K562 (cell line): Measurements from ENCODE around the gene IL17D. TPM values are rescaled to one million over a fixed set of nuclear protein-coding genes. Genes with fewer than 3 reads are reported as not detected.
A peak's percentile ranks its signal among the peaks of the same experiment; 100 is the strongest.

ENCODE experiments used
- ATAC-seq: fragments of 200-7000 bp; cut with Tn5 transposase; 3 replicates; pipeline ENCODE4 v1.9.1; 2020; ENCODE audit warnings: moderate library complexity
- BruUV-seq: library from RNA; stranded (reverse); fragments of 400-500 nt; replicated peaks from 2 replicates; lab custom pipeline; 2021; lab: Mats Ljungman, UMichigan
- CTCF ChIA-PET: fragments of 300-600 bp; formaldehyde crosslinking; extraction: SDS; loops from one replicate; lab custom pipeline; 2021; ENCODE audit warnings: low intra/inter-chr PET ratio; lab: Yijun Ruan, JAX
- POLR2A ChIA-PET: fragments of 300-600, 350-650 bp; sonication (Branson Sonifier 250); formaldehyde crosslinking; extraction: SDS; loops from one replicate; lab custom pipeline; 2021; ENCODE audit warnings: antibody characterized with exemption, inconsistent platforms; lab: Yijun Ruan, JAX
- DNase-seq, 4 experiments: peaks; one replicate each; pipeline versions ENCODE4 v3.0.0 to v3.0.0-alpha.2; 2011 to 2018; ENCODE audit warnings: low spot score in 3 of 4, mixed read lengths in 3 of 4; ENCODE audit errors: extremely low read depth in 1 of 4
- FAIRE-seq: peaks from 2 replicates; lab custom pipeline; 2011; peaks lifted over from hg19 to GRCh38; lab: Jason Lieb, UNC
- H2AFZ ChIP-seq: 2 replicates; pipeline ENCODE4 v1.6.0; 2011; ENCODE audit warnings: low read depth, low read length, control low read depth, inconsistent platforms
- H3K27ac ChIP-seq: fragments of 200-600 bp; 3 replicates; pipeline ENCODE4 v1.8.0; 2011; ENCODE audit warnings: low read depth, mild to moderate bottlenecking, control low read depth, inconsistent platforms, low read length, moderate library complexity, mixed read lengths; ENCODE audit errors: extremely low read depth
- H3K27me3 ChIP-seq, 2 experiments: fragments of 300-600 bp in 1 of 2; 2 replicates in 1 of 2; 3 replicates in 1 of 2; pipeline versions ENCODE4 v1.6.0 to v1.8.0; 2011; ENCODE audit warnings: inconsistent platforms in 2 of 2, low read length in 2 of 2, mild to moderate bottlenecking in 1 of 2, mixed read lengths in 1 of 2, moderate library complexity in 1 of 2; ENCODE audit not compliant: control insufficient read depth in 2 of 2, insufficient read depth in 2 of 2
- H3K36me3 ChIP-seq: fragments of 300-600 bp; 3 replicates; pipeline ENCODE4 v1.8.0; 2011; ENCODE audit warnings: mild to moderate bottlenecking, low read length, inconsistent platforms; ENCODE audit not compliant: control insufficient read depth, insufficient read depth
- H3K4me1 ChIP-seq, 2 experiments: fragments of 200-600 bp in 1 of 2; replicated peaks in 1 of 2; 2 replicates in 1 of 2; 3 replicates in 1 of 2; pipeline versions ENCODE4 v1.5.1 to v1.8.0; 2011; ENCODE audit warnings: inconsistent platforms in 2 of 2, low read length in 2 of 2, mild to moderate bottlenecking in 1 of 2, mixed read lengths in 1 of 2, moderate library complexity in 1 of 2; ENCODE audit not compliant: control insufficient read depth in 2 of 2, insufficient read depth in 2 of 2
- H3K4me2 ChIP-seq: 2 replicates; pipeline ENCODE4 v1.6.1; 2011; ENCODE audit warnings: low read length, control low read depth, inconsistent platforms, mixed read lengths; ENCODE audit not compliant: insufficient read depth
- H3K4me3 ChIP-seq: fragments of 200-600 bp; sonication (generic), shearing (Covaris generic); 2 replicates; pipeline ENCODE4 v1.5.1; 2016; ENCODE audit warnings: control low read depth, inconsistent platforms
- H3K79me2 ChIP-seq: fragments of 200-600 bp; 3 replicates; pipeline ENCODE4 v1.8.0; 2011; ENCODE audit warnings: low read length, inconsistent platforms; ENCODE audit not compliant: control insufficient read depth, insufficient read depth
- H3K9ac ChIP-seq, 2 experiments: 2 replicates each; pipeline versions ENCODE4 v1.6.0 to v1.6.1; 2011; ENCODE audit warnings: low read depth in 2 of 2, low read length in 2 of 2, control low read depth in 1 of 2, inconsistent platforms in 1 of 2, mild to moderate bottlenecking in 1 of 2, mixed read lengths in 1 of 2; ENCODE audit not compliant: insufficient read depth in 1 of 2
- H3K9me1 ChIP-seq: one replicate; pipeline ENCODE4 v1.6.0; 2011; ENCODE audit warnings: inconsistent platforms, mild to moderate bottlenecking, low read length, moderate library complexity; ENCODE audit not compliant: control insufficient read depth, insufficient read depth
- H3K9me3 ChIP-seq: replicated peaks from 2 replicates; pipeline ENCODE4 v1.5.1; 2011; ENCODE audit warnings: low read depth, low read length, inconsistent platforms; ENCODE audit not compliant: control insufficient read depth, insufficient read depth
- H4K20me1 ChIP-seq: replicated peaks from 2 replicates; pipeline ENCODE4 v1.6.1; 2011; ENCODE audit warnings: low read length, inconsistent platforms, mixed read lengths; ENCODE audit not compliant: control insufficient read depth, insufficient read depth
- CBX2 ChIP-seq: fragments of 200-600 bp; sonication (generic); IDR thresholded peaks from one replicate; pipeline ENCODE4 v1.6.1; 2012; ENCODE audit warnings: mild to moderate bottlenecking, low read length, inconsistent platforms; ENCODE audit not compliant: insufficient read depth, poor library complexity, severe bottlenecking
- CBX8 ChIP-seq: fragments of 200-600 bp; sonication (generic); IDR thresholded peaks from 2 replicates; pipeline ENCODE4 v1.6.1; 2012; ENCODE audit warnings: borderline replicate concordance, mixed run types, low read depth, mild to moderate bottlenecking, moderate library complexity, mixed read lengths, low read length, control low read depth, inconsistent platforms; ENCODE audit not compliant: poor library complexity, severe bottlenecking; ENCODE audit errors: extremely low read depth
- ZNF589 ChIP-seq: fragments of 200-800 bp; sonication (Bioruptor generic); IDR thresholded peaks from 2 replicates; pipeline ENCODE4 v1.6.1; 2016; ENCODE audit warnings: low read depth, missing genetic modification characterization, missing compliant biosample characterization
- WGBS: fragments of 100-300 bp; shearing (Covaris generic); methylation state at CpG from one replicate; pipeline ENCODE4 v1.1.6; 2016; ENCODE audit warnings: low coverage, mixed read lengths; ENCODE audit not compliant: insufficient coverage; ENCODE audit errors: missing lambda C conversion rate; 5-methylcytosine and 5-hydroxymethylcytosine counted together
- in situ Hi-C: fragments of 300-500 bp; cut with MboI; formaldehyde crosslinking; loops from 4 replicates; pipeline ENCODE4 v1.15.0; 2018; ENCODE audit warnings: inconsistent platforms, mixed read lengths
- intact Hi-C: fragments of 100-400 bp; cut with micrococcal nuclease; formaldehyde crosslinking; loops from 2 replicates; pipeline ENCODE4 v1.14.2; 2022
- polyA plus RNA-seq, 8 experiments: library from polyadenylated mRNA; depleted of rRNA in 4 of 8; stranded (reverse) in 5 of 8; unstranded in 3 of 8; fragments of >200 nt; fragmentation: Nextera tagmentation in 2 of 8; fragmentation: Illumina TruSeq in 1 of 8; extraction: Ambion mirVana in 2 of 8; extraction: Trizol in 1 of 8; gene quantifications; 2 replicates each; pipeline versions ENCODE4 v1.2.1 to v1.2.3, GENCODE V29; 2011 to 2014; ENCODE audit warnings: inconsistent platforms in 1 of 8, missing spikeins in 1 of 8
- total RNA-seq, 7 experiments: library from RNA; depleted of rRNA in 6 of 7; stranded (reverse); fragments of >200 nt in 6 of 7; fragmentation: Illumina TruSeq in 2 of 7; extraction: Trizol in 2 of 7; gene quantifications; 2 replicates each; pipeline versions ENCODE4 v1.2.1 to v1.2.3, GENCODE V29; 2011 to 2021; ENCODE audit warnings: low replicate concordance in 1 of 7

The IL17D gene
- total and polyA plus RNA-seq, 9 of the 15 experiments (the other 6 are each of a cell fraction or from before 2014, with no cell fraction given): 0.04 to 0.55 (median 0.13) TPM; not detected in 4

- peaks cover 4 to 11% of the 10 kb centered on the region in 2 experiments; a peak in 3 of 5 replicates for H3K4me1 ChIP-seq
- in situ Hi-C loops: no loop called here
- BruUV-seq: TSS peak; percentile 70
- no peaks in the 10 kb centered on the region for H3K9me1 ChIP-seq
- no peaks in the 10 kb centered on the region for H3K9me3 ChIP-seq
- no peaks in the 10 kb centered on the region for H3K36me3 ChIP-seq
- no peak overlapping the region; the same call in 1 of the 2 replicates for H3K4me2 ChIP-seq
- intact Hi-C loops: no loop called here
- no peak overlapping the region for H3K27ac ChIP-seq
- no peaks in the 10 kb centered on the region for H4K20me1 ChIP-seq
- FAIRE-seq (no peak), ATAC-seq (no peak)
- TF ChIP-seq CBX8 (peak; percentile 99), CBX2 (peak; percentile 97), ZNF589 (CRISPR knock-in tag) (no peak)
- TF ChIP-seq, all 486 proteins: peak for 2
- Histone ChIP-seq H3K79me2 (no peaks in the 10 kb centered on the region), H3K4me3 (no peak overlapping the region), H3K9ac (no peak overlapping the region), H2AFZ (no peak overlapping the region), H3K27me3 (peaks cover 17 to 21% of the 10 kb centered on the region in 2 experiments; a peak in 4 of 5 replicates)
- ChIA-PET CTCF (interaction anchor here (0.7 kb wide), 1 partner anchor 14 kb away, joined by 3 read pairs; no protein-coding TSS in a partner anchor), POLR2A (interaction anchor here (1.0 to 2.0 kb wide), 2 partner anchors 12 to 15 kb away, joined by 4 to 5 read pairs; no protein-coding TSS in a partner anchor)
- 46% methylated on average over 9 of the region's 9 CpGs for WGBS
- DNase-seq: no peak
Measured at GRCh38 chr13:20702530-20702914, 977 bp upstream of the IL17D start.
